GM21526 (cell line): ENCODE measurements around the gene CFAP210.
"Not testable (repeated sequence)": the region's sequence is repeated elsewhere in the genome, so short reads cannot be mapped to it uniquely, and the experiment has no call there.

Source experiments
- ATAC-seq: cut with Tn5 transposase; IDR thresholded peaks from one replicate; pipeline ENCODE4 v1.9.1; 2021; ENCODE audit warnings: moderate library complexity; ENCODE audit not compliant: unreplicated experiment, low FRiP score

Gene CFAP210

GRCh38 chr2:169713331-169713730 is 19.1 kb upstream of the CFAP210 start:
- no peak for ATAC-seq

- ATAC-seq, result no peak
Measured at GRCh38 chr2:169712791-169713227, 18.6 kb upstream of the CFAP210 start.

- ATAC-seq, result no peak
Measured at GRCh38 chr2:169711751-169712509, 17.7 kb upstream of the CFAP210 start.

- no peak for ATAC-seq
Measured at GRCh38 chr2:169709981-169710380, 15.8 kb upstream of the CFAP210 start.

- no peak for ATAC-seq
Measured at GRCh38 chr2:169709331-169709730, 15.1 kb upstream of the CFAP210 start.

- no peak for ATAC-seq
Measured at GRCh38 chr2:169707626-169708025, 13.4 kb upstream of the CFAP210 start.

- no peak for ATAC-seq
Measured at GRCh38 chr2:169705927-169706326, 11.7 kb upstream of the CFAP210 start.

GRCh38 chr2:169704160-169704708 is 10.0 kb upstream of the CFAP210 start:
- no peak for ATAC-seq

- no peak for ATAC-seq
Measured at GRCh38 chr2:169702996-169703395, 8.8 kb upstream of the CFAP210 start.

GRCh38 chr2:169699173-169699572 is 5.0 kb upstream of the CFAP210 start:
- not testable (repeated sequence) for ATAC-seq

- no peak for ATAC-seq
Measured at GRCh38 chr2:169696381-169696780, 2.2 kb upstream of the CFAP210 start.

GRCh38 chr2:169694894-169695260 is 672 bp upstream of the CFAP210 start:
- no peak for ATAC-seq

- ATAC-seq, result no peak
Measured at GRCh38 chr2:169693360-169693759, 845 bp downstream of the CFAP210 start.

GRCh38 chr2:169692718-169693117 is 1.5 kb downstream of the CFAP210 start:
- ATAC-seq, result no peak

GRCh38 chr2:169690958-169691357 is 3.2 kb downstream of the CFAP210 start:
- no peak for ATAC-seq

GRCh38 chr2:169687943-169688342 is 6.3 kb downstream of the CFAP210 start:
- ATAC-seq, result not testable (repeated sequence)

GRCh38 chr2:169686825-169687224 is 7.4 kb downstream of the CFAP210 start:
- ATAC-seq, result not testable (repeated sequence)

GRCh38 chr2:169684712-169685111 is 9.5 kb downstream of the CFAP210 start:
- ATAC-seq, result not testable (repeated sequence)

- no peak for ATAC-seq
Measured at GRCh38 chr2:169684135-169684565, 10.1 kb downstream of the CFAP210 start.

- no peak for ATAC-seq
Measured at GRCh38 chr2:169683425-169684134, 10.6 kb downstream of the CFAP210 start.

- ATAC-seq, result no peak
Measured at GRCh38 chr2:169683054-169683424, 11.2 kb downstream of the CFAP210 start.

- ATAC-seq, result no peak
Measured at GRCh38 chr2:169676850-169677249, 17.4 kb downstream of the CFAP210 start.
